ENCODE measurements around the gene GSX2.
"Not testable (repeated sequence)": the region's sequence is repeated elsewhere in the genome, so short reads cannot be mapped to it uniquely, and the experiment has no call there.

The GSX2 gene

GRCh38 chr4:54109241-54110018 is 9.5 kb downstream of the GSX2 start:
- no peak overlapping the region for H2BK5ac ChIP-seq (ENCODE audit: low read depth, low read length, poor library complexity, severe bottlenecking)
- no peak overlapping the region for H3K27ac ChIP-seq (ENCODE audit: low read length, poor library complexity, severe bottlenecking)
- H2BK12ac ChIP-seq (ENCODE audit: low read length in 2 of 2) = peak overlapping the region in 1 of 2 experiments; percentile 88
- H3K4me1 ChIP-seq (ENCODE audit: control insufficient read depth, insufficient read depth, low read depth, low read length) = peaks cover 7% of the 10 kb centered on the region
- peak overlapping the region in 1 of 2 experiments; percentile 64 for H3K4me3 ChIP-seq (ENCODE audit: insufficient read depth in 1 of 2, low read depth in 1 of 2, low read length in 2 of 2)
- peaks cover 52 to 62% of the 10 kb centered on the region in 2 experiments for H3K27me3 ChIP-seq (ENCODE audit: control insufficient read depth in 1 of 2, insufficient read depth in 1 of 2, low read length in 2 of 2)
- H3K9me3 ChIP-seq (ENCODE audit: control insufficient read depth, low read length) = no peaks in the 10 kb centered on the region
- peak overlapping the region; percentile 63 for H2AFZ ChIP-seq (ENCODE audit: low read depth, low read length)
- H4K8ac ChIP-seq (ENCODE audit: low read length) = peak overlapping the region; percentile 4
- peak overlapping the region; percentile 14 for H4K91ac ChIP-seq (ENCODE audit: low read length)
- H3K79me1 ChIP-seq (replicated peaks; ENCODE audit: low read length, poor library complexity, severe bottlenecking) = no peaks in the 10 kb centered on the region
- DNase-seq = no peak
- peak overlapping the region; percentile 2 for H3K9ac ChIP-seq (ENCODE audit: low read length)
- H2AK5ac ChIP-seq (ENCODE audit: low read length, severe bottlenecking) = no peak overlapping the region
- H3K23ac ChIP-seq (ENCODE audit: low read length in 2 of 2) = peak overlapping the region in 1 of 2 experiments; percentile 94
- H2BK15ac ChIP-seq (ENCODE audit: low read depth, poor library complexity, severe bottlenecking) = no peak overlapping the region
- H2BK120ac ChIP-seq (ENCODE audit: low read depth, low read length) = peak overlapping the region; percentile 11
- peak overlapping the region in 1 of 2 experiments; percentile 76 for H3K14ac ChIP-seq (ENCODE audit: low read length in 2 of 2)
- H3K18ac ChIP-seq (ENCODE audit: low read depth in 1 of 2, low read length in 2 of 2) = peak overlapping the region; percentile 4 to 89
- no peak overlapping the region for H3K4ac ChIP-seq (ENCODE audit: low read depth in 1 of 2, low read length in 2 of 2)
- 14% methylated on average over 48 of the region's 51 CpGs for WGBS
- no peaks in the 10 kb centered on the region for H3K36me3 ChIP-seq (ENCODE audit: control insufficient read depth in 1 of 2, insufficient read depth in 2 of 2, low read depth in 1 of 2, low read length in 2 of 2)
- peak overlapping the region; percentile 44 for H3K4me2 ChIP-seq (ENCODE audit: low read length, poor library complexity, severe bottlenecking)

- H4K8ac ChIP-seq (ENCODE audit: low read length) = peak overlapping the region; percentile 4
- no peak overlapping the region for H3K4ac ChIP-seq (ENCODE audit: low read depth in 1 of 2, low read length in 2 of 2)
- H2BK15ac ChIP-seq (ENCODE audit: low read depth, poor library complexity, severe bottlenecking) = peak overlapping the region; percentile 26
- peak overlapping the region in 1 of 2 experiments; percentile 88 for H2BK12ac ChIP-seq (ENCODE audit: low read length in 2 of 2)
- no peak overlapping the region for H2BK5ac ChIP-seq (ENCODE audit: low read depth, low read length, poor library complexity, severe bottlenecking)
- H3K4me1 ChIP-seq (ENCODE audit: control insufficient read depth, insufficient read depth, low read depth, low read length) = peaks cover 7% of the 10 kb centered on the region
- no peaks in the 10 kb centered on the region for H3K36me3 ChIP-seq (ENCODE audit: control insufficient read depth in 1 of 2, insufficient read depth in 2 of 2, low read depth in 1 of 2, low read length in 2 of 2)
- peak overlapping the region in 1 of 2 experiments; percentile 76 for H3K14ac ChIP-seq (ENCODE audit: low read length in 2 of 2)
- 36% methylated on average over 7 of the region's 10 CpGs for WGBS
- H3K9ac ChIP-seq (ENCODE audit: low read length) = no peak overlapping the region
- no peaks in the 10 kb centered on the region for H3K9me3 ChIP-seq (ENCODE audit: control insufficient read depth, low read length)
- peak overlapping the region in 1 of 2 experiments; percentile 64 for H3K4me3 ChIP-seq (ENCODE audit: insufficient read depth in 1 of 2, low read depth in 1 of 2, low read length in 2 of 2)
- peaks cover 48 to 57% of the 10 kb centered on the region in 2 experiments for H3K27me3 ChIP-seq (ENCODE audit: control insufficient read depth in 1 of 2, insufficient read depth in 1 of 2, low read length in 2 of 2)
- peak overlapping the region; percentile 44 for H3K4me2 ChIP-seq (ENCODE audit: low read length, poor library complexity, severe bottlenecking)
- no peaks in the 10 kb centered on the region for H3K79me1 ChIP-seq (replicated peaks; ENCODE audit: low read length, poor library complexity, severe bottlenecking)
- peak overlapping the region; percentile 63 for H2AFZ ChIP-seq (ENCODE audit: low read depth, low read length)
- H3K27ac ChIP-seq (ENCODE audit: low read length, poor library complexity, severe bottlenecking) = no peak overlapping the region
- no peak overlapping the region for H2AK5ac ChIP-seq (ENCODE audit: low read length, severe bottlenecking)
- peak overlapping the region; percentile 4 to 89 for H3K18ac ChIP-seq (ENCODE audit: low read depth in 1 of 2, low read length in 2 of 2)
- no peak overlapping the region for H2BK120ac ChIP-seq (ENCODE audit: low read depth, low read length)
- no peak for DNase-seq
- H3K23ac ChIP-seq (ENCODE audit: low read length in 2 of 2) = no peak overlapping the region
- H4K91ac ChIP-seq (ENCODE audit: low read length) = no peak overlapping the region
Measured at GRCh38 chr4:54110019-54110416, 10.1 kb downstream of the GSX2 start.

GRCh38 chr4:54113206-54113605 is 13.2 kb downstream of the GSX2 start:
- WGBS = 100% methylated on average over 1 of the region's 1 CpG
- not testable (repeated sequence) for H3K79me1 ChIP-seq (replicated peaks; ENCODE audit: low read length, poor library complexity, severe bottlenecking); H4K91ac ChIP-seq (ENCODE audit: low read length); H3K9ac ChIP-seq (ENCODE audit: low read length); H3K4me3 ChIP-seq (ENCODE audit: insufficient read depth in 1 of 2, low read depth in 1 of 2, low read length in 2 of 2); H3K18ac ChIP-seq (ENCODE audit: low read depth in 1 of 2, low read length in 2 of 2); H2BK120ac ChIP-seq (ENCODE audit: low read depth, low read length); H2BK5ac ChIP-seq (ENCODE audit: low read depth, low read length, poor library complexity, severe bottlenecking); H3K27ac ChIP-seq (ENCODE audit: low read length, poor library complexity, severe bottlenecking); H2BK12ac ChIP-seq (ENCODE audit: low read length in 2 of 2); H3K9me3 ChIP-seq (ENCODE audit: control insufficient read depth, low read length); H4K8ac ChIP-seq (ENCODE audit: low read length); H2BK15ac ChIP-seq (ENCODE audit: low read depth, poor library complexity, severe bottlenecking); H3K14ac ChIP-seq (ENCODE audit: low read length in 2 of 2); H3K4me2 ChIP-seq (ENCODE audit: low read length, poor library complexity, severe bottlenecking); H3K23ac ChIP-seq (ENCODE audit: low read length in 2 of 2); DNase-seq; H2AK5ac ChIP-seq (ENCODE audit: low read length, severe bottlenecking); H3K36me3 ChIP-seq (ENCODE audit: control insufficient read depth in 1 of 2, insufficient read depth in 2 of 2, low read depth in 1 of 2, low read length in 2 of 2); H3K4ac ChIP-seq (ENCODE audit: low read depth in 1 of 2, low read length in 2 of 2); H3K4me1 ChIP-seq (ENCODE audit: control insufficient read depth, insufficient read depth, low read depth, low read length); H2AFZ ChIP-seq (ENCODE audit: low read depth, low read length)
- H3K27me3 ChIP-seq (ENCODE audit: control insufficient read depth in 1 of 2, insufficient read depth in 1 of 2, low read length in 2 of 2) = peaks cover 27 to 28% of the 10 kb centered on the region in 2 experiments

GRCh38 chr4:54116246-54116645 is 16.3 kb downstream of the GSX2 start:
- DNase-seq; H4K8ac ChIP-seq (ENCODE audit: low read length); H4K91ac ChIP-seq (ENCODE audit: low read length); H3K79me1 ChIP-seq (replicated peaks; ENCODE audit: low read length, poor library complexity, severe bottlenecking); H2BK120ac ChIP-seq (ENCODE audit: low read depth, low read length); H3K14ac ChIP-seq (ENCODE audit: low read length in 2 of 2); H3K4ac ChIP-seq (ENCODE audit: low read depth in 1 of 2, low read length in 2 of 2); H2BK12ac ChIP-seq (ENCODE audit: low read length in 2 of 2); H2BK15ac ChIP-seq (ENCODE audit: low read depth, poor library complexity, severe bottlenecking); H3K9ac ChIP-seq (ENCODE audit: low read length); H3K4me2 ChIP-seq (ENCODE audit: low read length, poor library complexity, severe bottlenecking); H3K4me3 ChIP-seq (ENCODE audit: insufficient read depth in 1 of 2, low read depth in 1 of 2, low read length in 2 of 2); H3K4me1 ChIP-seq (ENCODE audit: control insufficient read depth, insufficient read depth, low read depth, low read length); H3K18ac ChIP-seq (ENCODE audit: low read depth in 1 of 2, low read length in 2 of 2); H3K27me3 ChIP-seq (ENCODE audit: control insufficient read depth in 1 of 2, insufficient read depth in 1 of 2, low read length in 2 of 2); H3K9me3 ChIP-seq (ENCODE audit: control insufficient read depth, low read length); H2AK5ac ChIP-seq (ENCODE audit: low read length, severe bottlenecking); H3K23ac ChIP-seq (ENCODE audit: low read length in 2 of 2); H2AFZ ChIP-seq (ENCODE audit: low read depth, low read length); H2BK5ac ChIP-seq (ENCODE audit: low read depth, low read length, poor library complexity, severe bottlenecking); H3K36me3 ChIP-seq (ENCODE audit: control insufficient read depth in 1 of 2, insufficient read depth in 2 of 2, low read depth in 1 of 2, low read length in 2 of 2); H3K27ac ChIP-seq (ENCODE audit: low read length, poor library complexity, severe bottlenecking): not testable (repeated sequence)
- 91% methylated on average over 5 of the region's 6 CpGs for WGBS

Measured in mesenchymal stem cell (in vitro differentiated cells and primary cell).